GM21717 (cell line): ENCODE results near the gene COPE.

Source experiments
- ATAC-seq: cut with Tn5 transposase; IDR thresholded peaks from one replicate; pipeline ENCODE4 v1.9.1; 2021; ENCODE audit warnings: mild to moderate bottlenecking, moderate library complexity; ENCODE audit not compliant: unreplicated experiment

COPE gene

GRCh38 chr19:18853755-18854427 lies 65.3 kb downstream of the COPE start:
- no peak for ATAC-seq

- ATAC-seq, result no peak
These were observed 66.5 kb downstream of the COPE start for GRCh38 chr19:18852648-18853047.

- no peak for ATAC-seq
These were observed 67.4 kb downstream of the COPE start for GRCh38 chr19:18851673-18852325.

GRCh38 chr19:18850471-18851375 lies 68.5 kb downstream of the COPE start:
- ATAC-seq, result no peak

- ATAC-seq, result no peak
These were observed 69.3 kb downstream of the COPE start for GRCh38 chr19:18849838-18850400.
